ENCODE data around the gene GAN. TPM values are rescaled to one million over a fixed set of nuclear protein-coding genes. Genes with fewer than 3 reads are reported as not detected.

The GAN gene
- total and polyA plus RNA-seq, 4 donors = 9.8 to 39.2 (median 14.8) TPM

DNA sequence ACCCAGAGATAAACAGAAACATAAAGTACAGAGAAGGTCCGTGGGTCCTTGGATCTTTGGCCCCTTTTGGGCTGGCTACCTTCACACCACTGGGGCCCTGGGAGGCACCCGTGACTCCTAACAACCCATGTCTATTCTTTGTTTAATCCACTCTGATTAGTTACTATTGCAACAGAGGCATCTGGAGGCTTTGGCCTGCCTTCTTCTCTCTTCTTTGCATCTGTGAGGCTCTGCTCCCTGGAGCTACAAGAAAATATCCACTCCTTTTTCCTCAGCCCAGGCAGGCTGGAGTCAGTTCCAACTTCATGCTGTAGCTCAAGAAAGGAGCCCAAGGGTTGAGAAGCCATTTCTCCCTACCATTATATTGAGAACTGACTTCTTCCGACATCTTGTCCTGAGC is 120.3 kb downstream of the GAN start:
- Histone ChIP-seq H3K9me3 (ENCODE audit: control insufficient read depth, insufficient read depth, low read length) (no peaks in the 10 kb centered on the region), H3K27me3 (ENCODE audit: control insufficient read depth, insufficient read depth, low read length) (no peaks in the 10 kb centered on the region), H3K4me3 (ENCODE audit: low read depth, low read length) (no peak overlapping the region), H3K27ac (ENCODE audit: low read depth, low read length) (no peak overlapping the region), H3K36me3 (ENCODE audit: control insufficient read depth, insufficient read depth, low read length) (no peaks in the 10 kb centered on the region), H3K4me1 (ENCODE audit: control insufficient read depth, insufficient read depth, low read length) (peaks cover 20% of the 10 kb centered on the region)
- 77% methylated on average over 2 of the region's 3 CpGs for WGBS (ENCODE audit: insufficient coverage)
- DNase-seq (ENCODE audit: low read depth in 4 of 6, low spot score in 6 of 6) = no peak

DNA sequence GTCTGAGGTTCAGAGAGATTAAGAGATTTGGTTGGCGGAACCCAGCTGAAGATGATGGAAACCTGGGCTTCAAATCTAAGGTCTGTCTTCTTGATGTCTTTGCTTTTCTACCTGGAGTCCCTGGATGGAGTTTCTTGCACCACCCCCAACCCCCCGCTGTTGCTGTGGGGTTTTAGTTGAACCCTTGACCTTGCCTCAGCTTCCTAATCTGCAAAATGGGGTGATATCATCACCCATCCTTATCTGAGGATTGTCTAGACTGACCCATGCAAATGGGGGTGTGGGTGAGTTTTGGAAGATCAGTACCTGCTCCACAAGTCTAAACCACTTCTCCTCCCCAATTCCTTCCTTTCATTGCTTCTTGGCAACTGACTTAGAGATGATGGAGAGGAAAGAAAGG is 120.8 kb downstream of the GAN start:
- WGBS (ENCODE audit: insufficient coverage) = 100% methylated on average over 1 of the region's 2 CpGs
- H3K27ac ChIP-seq (ENCODE audit: low read depth, low read length) = no peak overlapping the region
- no peaks in the 10 kb centered on the region for H3K9me3 ChIP-seq (ENCODE audit: control insufficient read depth, insufficient read depth, low read length)

DNA sequence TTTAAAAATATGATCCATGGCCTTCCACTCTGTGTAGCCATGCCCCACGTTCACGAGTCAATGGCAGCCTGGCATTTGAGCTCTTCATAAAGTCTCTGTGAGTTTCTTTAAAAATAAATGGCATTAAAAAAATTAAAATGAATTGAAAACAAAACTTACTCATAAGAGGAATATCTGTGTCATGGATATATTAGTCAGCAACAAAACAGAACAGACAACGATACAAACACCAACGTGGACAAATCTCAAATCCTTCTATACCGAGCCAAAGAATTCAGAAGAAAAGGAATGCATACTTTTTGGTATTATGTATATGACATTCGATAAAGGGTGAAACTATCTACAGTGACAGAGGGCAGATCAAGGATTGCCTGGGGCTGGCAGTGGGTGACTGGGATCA is 121.6 kb downstream of the GAN start:
- WGBS (ENCODE audit: insufficient coverage) = 94% methylated on average over 1 of the region's 6 CpGs
- no peak for DNase-seq (ENCODE audit: low read depth in 4 of 6, low spot score in 6 of 6)
- Histone ChIP-seq H3K27ac (ENCODE audit: low read depth, low read length) (no peak overlapping the region), H3K4me1 (ENCODE audit: control insufficient read depth, insufficient read depth, low read length) (peaks cover 17% of the 10 kb centered on the region), H3K4me3 (ENCODE audit: low read depth, low read length) (no peak overlapping the region), H3K36me3 (ENCODE audit: control insufficient read depth, insufficient read depth, low read length) (no peaks in the 10 kb centered on the region), H3K9me3 (ENCODE audit: control insufficient read depth, insufficient read depth, low read length) (no peaks in the 10 kb centered on the region), H3K27me3 (ENCODE audit: control insufficient read depth, insufficient read depth, low read length) (no peaks in the 10 kb centered on the region)

More for the DNA sequence above, 120.8 kb downstream of the GAN start:
- Histone ChIP-seq H3K4me3 (ENCODE audit: low read depth, low read length) (no peak overlapping the region), H3K27me3 (ENCODE audit: control insufficient read depth, insufficient read depth, low read length) (no peaks in the 10 kb centered on the region), H3K36me3 (ENCODE audit: control insufficient read depth, insufficient read depth, low read length) (no peaks in the 10 kb centered on the region), H3K4me1 (ENCODE audit: control insufficient read depth, insufficient read depth, low read length) (peaks cover 20% of the 10 kb centered on the region)
- DNase-seq (ENCODE audit: low read depth in 4 of 6, low spot score in 6 of 6) = no peak

DNA sequence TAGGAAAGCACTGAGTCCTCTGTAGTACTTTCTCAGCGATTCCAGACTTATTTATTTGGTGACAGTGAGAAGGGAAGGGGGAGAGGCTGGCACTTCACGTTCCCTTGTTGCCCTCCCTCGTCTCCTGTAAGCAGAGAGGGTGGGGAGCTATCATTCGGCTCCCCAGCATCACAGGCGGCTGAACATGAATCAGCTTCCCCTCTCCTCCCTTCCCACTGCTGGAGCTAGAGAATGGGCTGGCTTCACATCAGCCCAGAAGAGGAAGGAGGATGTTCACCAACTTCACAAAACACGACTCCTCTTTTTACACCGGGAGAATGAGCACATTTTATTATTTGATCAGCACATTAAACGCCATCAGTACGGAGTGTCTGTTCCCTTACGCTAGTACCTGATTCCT is 123.1 kb downstream of the GAN start:
- H3K27ac ChIP-seq (ENCODE audit: low read depth, low read length) = no peak overlapping the region
- no peak for DNase-seq (ENCODE audit: low read depth in 4 of 6, low spot score in 6 of 6)
- no peaks in the 10 kb centered on the region for H3K36me3 ChIP-seq (ENCODE audit: control insufficient read depth, insufficient read depth, low read length)
- H3K27me3 ChIP-seq (ENCODE audit: control insufficient read depth, insufficient read depth, low read length) = no peaks in the 10 kb centered on the region
- H3K9me3 ChIP-seq (ENCODE audit: control insufficient read depth, insufficient read depth, low read length) = no peaks in the 10 kb centered on the region
- H3K4me3 ChIP-seq (ENCODE audit: low read depth, low read length) = no peak overlapping the region
- peaks cover 4% of the 10 kb centered on the region for H3K4me1 ChIP-seq (ENCODE audit: control insufficient read depth, insufficient read depth, low read length)
- 57% methylated on average over 2 of the region's 10 CpGs for WGBS (ENCODE audit: insufficient coverage)

Other genes starting within 250 kb of the GAN start
- 1 to 10 TPM; 2.1 to 5.4 TPM for gene C16orf46, start 237.7 kb upstream of the GAN start, total RNA-seq
- 1 to 10 TPM; 3.4 to 4.4 TPM for gene C16orf46, start 237.7 kb upstream of the GAN start, polyA plus RNA-seq (ENCODE audit: insufficient read length in 2 of 2)
- 10 to 100 TPM; 48.6 to 49.4 TPM for gene GCSH, start 218.6 kb upstream of the GAN start, total RNA-seq
- 100 to 1,000 TPM; 118 to 149 TPM for gene GCSH, start 218.6 kb upstream of the GAN start, polyA plus RNA-seq (ENCODE audit: insufficient read length in 2 of 2)
- gene BCO1, start 76.3 kb upstream of the GAN start, total RNA-seq = under 1 TPM; 0.22 to 0.40 TPM
- under 1 TPM; 0.35 to 0.71 TPM for gene BCO1, start 76.3 kb upstream of the GAN start, polyA plus RNA-seq (ENCODE audit: insufficient read length in 2 of 2)
- gene CMIP, start 129.8 kb downstream of the GAN start, total RNA-seq = 10 to 100 TPM; 20.6 to 59.4 TPM
- gene CMIP, start 129.8 kb downstream of the GAN start, polyA plus RNA-seq (ENCODE audit: insufficient read length in 2 of 2) = 100 to 1,000 TPM; 141 to 151 TPM

Data from spinal cord (tissue), 10 donors.